Measurements from ENCODE around the gene RPH3AL.
"Not testable (repeated sequence)": the region's sequence is repeated elsewhere in the genome, so short reads cannot be mapped to it uniquely, and the experiment has no call there.

RPH3AL gene

GRCh38 chr17:234163-234993, 118.2 kb downstream of the RPH3AL start:
- DNase-seq: not testable (repeated sequence)

GRCh38 chr17:233473-233941, 119.1 kb downstream of the RPH3AL start:
- DNase-seq: no peak

- no peak for DNase-seq
Observed at GRCh38 chr17:231966-232807, 120.4 kb downstream of the RPH3AL start.

GRCh38 chr17:231191-231965, 121.2 kb downstream of the RPH3AL start:
- DNase-seq: no peak

- no peak for DNase-seq
Observed at GRCh38 chr17:230395-230770, 122.2 kb downstream of the RPH3AL start.

- no peak for DNase-seq
Observed at GRCh38 chr17:229709-230394, 122.8 kb downstream of the RPH3AL start.

GRCh38 chr17:228951-229708, 123.5 kb downstream of the RPH3AL start:
- no peak for DNase-seq

- no peak for DNase-seq
Observed at GRCh38 chr17:227946-228615, 124.5 kb downstream of the RPH3AL start.

- DNase-seq: no peak
Observed at GRCh38 chr17:227078-227945, 125.3 kb downstream of the RPH3AL start.

- DNase-seq: no peak
Observed at GRCh38 chr17:226108-227077, 126.2 kb downstream of the RPH3AL start.

- DNase-seq: no peak
Observed at GRCh38 chr17:225551-225950, 127.1 kb downstream of the RPH3AL start.

- DNase-seq: not testable (repeated sequence)
Observed at GRCh38 chr17:224576-224975, 128.0 kb downstream of the RPH3AL start.

- no peak for DNase-seq
Observed at GRCh38 chr17:223723-224471, 128.7 kb downstream of the RPH3AL start.

- no peak for DNase-seq
Observed at GRCh38 chr17:222172-222571, 130.4 kb downstream of the RPH3AL start.

- DNase-seq: no peak
Observed at GRCh38 chr17:219696-220095, 132.9 kb downstream of the RPH3AL start.

- DNase-seq: no peak
Observed at GRCh38 chr17:218432-219110, 134.0 kb downstream of the RPH3AL start.

- DNase-seq: no peak
Observed at GRCh38 chr17:216625-217024, 136.0 kb downstream of the RPH3AL start.

All from SIG-M5 (cell line).